Measurements from ENCODE around the gene EBPL. TPM values are rescaled to one million over a fixed set of nuclear protein-coding genes. Genes with fewer than 3 reads are reported as not detected.

Gene EBPL
- polyA plus RNA-seq, 1 experiment: 43.3 TPM

DNA sequence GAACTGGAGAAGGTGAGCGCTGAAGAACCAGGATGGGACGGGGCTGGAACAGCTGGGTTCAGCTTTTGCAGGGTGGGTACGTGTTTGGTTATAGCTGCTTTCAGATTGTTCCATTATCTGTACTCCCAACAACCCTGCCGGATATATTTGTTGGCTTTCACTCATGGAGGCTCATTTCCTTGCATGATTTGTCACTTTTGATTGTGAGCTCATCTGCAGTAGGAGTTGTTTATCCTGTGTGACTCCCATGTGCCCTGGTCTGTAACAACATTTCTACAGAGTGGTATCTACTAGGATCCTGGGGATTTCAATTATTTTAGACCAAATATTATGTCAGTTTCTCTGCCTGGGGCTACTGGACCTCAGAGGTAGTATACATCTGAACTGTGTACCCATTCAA is 57.6 kb downstream of the EBPL start:
- DNase-seq (ENCODE audit: low read depth): no peak
- Histone ChIP-seq H3K4me3 (ENCODE audit: low read depth, low read length) (no peak overlapping the region), H3K27me3 (ENCODE audit: control insufficient read depth, insufficient read depth, low read length) (no peaks in the 10 kb centered on the region), H3K36me3 (ENCODE audit: control insufficient read depth, insufficient read depth, low read length) (no peaks in the 10 kb centered on the region)
- TF ChIP-seq, protein P1, sequence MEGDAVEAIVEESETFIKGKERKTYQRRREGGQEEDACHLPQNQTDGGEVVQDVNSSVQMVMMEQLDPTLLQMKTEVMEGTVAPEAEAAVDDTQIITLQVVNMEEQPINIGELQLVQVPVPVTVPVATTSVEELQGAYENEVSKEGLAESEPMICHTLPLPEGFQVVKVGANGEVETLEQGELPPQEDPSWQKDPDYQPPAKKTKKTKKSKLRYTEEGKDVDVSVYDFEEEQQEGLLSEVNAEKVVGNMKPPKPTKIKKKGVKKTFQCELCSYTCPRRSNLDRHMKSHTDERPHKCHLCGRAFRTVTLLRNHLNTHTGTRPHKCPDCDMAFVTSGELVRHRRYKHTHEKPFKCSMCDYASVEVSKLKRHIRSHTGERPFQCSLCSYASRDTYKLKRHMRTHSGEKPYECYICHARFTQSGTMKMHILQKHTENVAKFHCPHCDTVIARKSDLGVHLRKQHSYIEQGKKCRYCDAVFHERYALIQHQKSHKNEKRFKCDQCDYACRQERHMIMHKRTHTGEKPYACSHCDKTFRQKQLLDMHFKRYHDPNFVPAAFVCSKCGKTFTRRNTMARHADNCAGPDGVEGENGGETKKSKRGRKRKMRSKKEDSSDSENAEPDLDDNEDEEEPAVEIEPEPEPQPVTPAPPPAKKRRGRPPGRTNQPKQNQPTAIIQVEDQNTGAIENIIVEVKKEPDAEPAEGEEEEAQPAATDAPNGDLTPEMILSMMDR (IDR thresholded peaks at IDR 0.05; ENCODE audit: insufficient read depth, low read depth, low read length): no peak
- POLR2A ChIA-PET: no interaction called here
- CTCF ChIA-PET: interaction anchor here (0.6 to 1.3 kb wide), 4 partner anchors 10 to 303 kb away, joined by 3 read pairs; partner anchors contain the start of gene SPRYD7

DNA sequence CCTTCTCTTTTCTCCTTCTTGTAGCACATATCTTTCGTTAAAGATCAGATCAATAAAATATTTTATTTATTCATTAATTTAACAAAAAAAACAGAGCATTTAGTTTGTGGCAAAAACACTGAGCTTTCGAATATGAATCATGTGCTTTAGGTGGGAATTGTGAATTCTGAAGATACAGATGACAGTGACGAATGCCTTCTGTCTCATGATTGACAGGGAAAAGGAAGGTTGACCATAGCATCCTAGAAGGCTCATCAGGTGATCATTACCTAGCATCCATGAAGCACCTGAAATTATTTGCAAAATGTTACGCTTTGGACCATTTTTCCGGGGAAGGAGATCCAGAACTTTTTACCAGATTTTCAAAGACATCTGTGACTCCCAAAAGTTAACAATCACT is 59.1 kb downstream of the EBPL start:
- no peak for DNase-seq (ENCODE audit: low read depth)
- Histone ChIP-seq H3K27me3 (ENCODE audit: control insufficient read depth, insufficient read depth, low read length) (no peaks in the 10 kb centered on the region), H3K36me3 (ENCODE audit: control insufficient read depth, insufficient read depth, low read length) (no peaks in the 10 kb centered on the region), H3K4me3 (ENCODE audit: low read depth, low read length) (no peak overlapping the region)
- ChIA-PET CTCF (no interaction called here), POLR2A (no interaction called here)
- TF ChIP-seq, protein P1 (IDR thresholded peaks at IDR 0.05; ENCODE audit: insufficient read depth, low read depth, low read length): no peak

DNA sequence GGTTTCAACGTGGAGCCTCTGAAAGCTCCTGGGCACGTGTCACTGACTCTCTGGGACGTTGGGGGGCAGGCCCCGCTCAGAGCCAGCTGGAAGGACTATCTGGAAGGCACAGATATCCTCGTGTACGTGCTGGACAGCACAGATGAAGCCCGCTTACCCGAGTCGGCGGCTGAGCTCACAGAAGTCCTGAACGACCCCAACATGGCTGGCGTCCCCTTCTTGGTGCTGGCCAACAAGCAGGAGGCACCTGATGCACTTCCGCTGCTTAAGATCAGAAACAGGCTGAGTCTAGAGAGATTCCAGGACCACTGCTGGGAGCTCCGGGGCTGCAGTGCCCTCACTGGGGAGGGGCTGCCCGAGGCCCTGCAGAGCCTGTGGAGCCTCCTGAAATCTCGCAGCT is 60.7 kb downstream of the EBPL start:
- no peak overlapping the region for H3K4me3 ChIP-seq (ENCODE audit: low read depth, low read length)
- H3K36me3 ChIP-seq (ENCODE audit: control insufficient read depth, insufficient read depth, low read length): no peaks in the 10 kb centered on the region
- POLR2A ChIA-PET: no interaction called here
- CTCF ChIA-PET: interaction anchor here (1.3 kb wide), 1 partner anchor 17 kb away, joined by 3 read pairs; no protein-coding TSS in a partner anchor
- no peak for DNase-seq (ENCODE audit: low read depth)
- H3K27me3 ChIP-seq (ENCODE audit: control insufficient read depth, insufficient read depth, low read length): no peaks in the 10 kb centered on the region
- TF ChIP-seq, protein P1 (IDR thresholded peaks at IDR 0.05; ENCODE audit: insufficient read depth, low read depth, low read length): no peak

DNA sequence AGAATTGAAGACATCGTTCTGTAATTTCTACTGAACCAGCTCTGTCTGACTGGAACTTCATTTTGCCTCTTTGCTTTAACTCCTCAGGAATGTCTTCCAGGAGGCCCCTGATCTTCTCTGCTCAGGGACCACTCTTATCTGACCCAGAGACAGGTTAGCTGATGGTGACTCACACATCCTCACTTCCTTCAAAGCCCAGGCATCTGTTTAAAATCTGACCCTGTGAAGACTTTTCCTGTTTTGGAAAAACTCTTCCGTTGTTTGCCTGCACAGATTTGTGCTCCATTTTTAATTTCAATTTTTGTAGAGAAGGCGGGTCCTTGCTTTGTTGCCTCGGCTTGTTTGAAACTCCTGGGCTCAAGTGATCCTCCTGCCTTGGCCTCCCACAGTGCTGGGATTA is 61.3 kb downstream of the EBPL start:
- no peaks in the 10 kb centered on the region for H3K36me3 ChIP-seq (ENCODE audit: control insufficient read depth, insufficient read depth, low read length)
- TF ChIP-seq, protein P1 (IDR thresholded peaks at IDR 0.05; ENCODE audit: insufficient read depth, low read depth, low read length): no peak
- CTCF ChIA-PET: interaction anchor here (0.6 to 1.3 kb wide), 4 partner anchors 10 to 28 kb away, joined by 3 read pairs; no protein-coding TSS in a partner anchor
- POLR2A ChIA-PET: no interaction called here
- DNase-seq (ENCODE audit: low read depth): no peak
- no peaks in the 10 kb centered on the region for H3K27me3 ChIP-seq (ENCODE audit: control insufficient read depth, insufficient read depth, low read length)
- no peak overlapping the region for H3K4me3 ChIP-seq (ENCODE audit: low read depth, low read length)

DNA sequence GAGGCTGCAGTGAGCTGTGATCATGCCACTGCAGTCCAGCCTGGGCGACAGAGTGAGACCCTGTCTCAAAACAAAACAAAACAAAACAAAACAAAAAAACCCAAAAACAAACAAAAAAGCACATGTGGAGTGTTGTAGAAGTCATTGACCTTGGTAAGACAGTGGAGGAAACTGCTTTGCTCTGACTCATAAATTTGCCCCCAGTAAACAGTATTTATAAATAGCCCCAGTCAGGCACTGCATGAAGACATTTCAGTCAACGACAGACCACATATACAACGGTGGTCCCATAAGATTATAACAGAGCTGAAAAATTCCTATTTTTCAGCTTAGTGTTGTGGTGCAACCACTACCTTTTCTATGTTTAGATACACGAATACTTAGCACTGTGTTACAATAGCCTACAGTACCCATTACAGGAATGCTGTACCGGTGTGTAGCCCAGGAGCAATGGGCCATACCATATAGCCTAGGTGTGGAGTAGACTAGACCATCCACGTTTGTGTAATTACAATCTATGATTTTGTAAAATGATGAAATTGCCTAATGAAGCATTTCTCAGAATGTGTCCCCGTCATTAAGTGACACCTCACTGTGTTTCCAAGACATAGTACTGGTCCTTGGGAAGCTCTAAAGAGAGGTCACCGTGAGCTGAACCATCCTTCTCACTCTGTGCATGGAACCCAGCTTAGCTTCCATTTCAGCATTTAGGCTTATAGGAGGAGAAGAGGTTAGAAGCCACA is 61.9 kb downstream of the EBPL start:
- no peak for DNase-seq (ENCODE audit: low read depth)
- Histone ChIP-seq H3K27me3 (ENCODE audit: control insufficient read depth, insufficient read depth, low read length) (no peaks in the 10 kb centered on the region), H3K4me3 (ENCODE audit: low read depth, low read length) (no peak overlapping the region), H3K36me3 (ENCODE audit: control insufficient read depth, insufficient read depth, low read length) (no peaks in the 10 kb centered on the region)
- CTCF ChIA-PET: interaction anchor here (0.6 to 1.3 kb wide), 4 partner anchors 9 to 27 kb away, joined by 3 read pairs; no protein-coding TSS in a partner anchor
- POLR2A ChIA-PET: interaction anchor here (0.6 kb wide), 1 partner anchor 25 kb away, joined by 4 read pairs; no protein-coding TSS in a partner anchor
- TF ChIP-seq, protein P1 (IDR thresholded peaks at IDR 0.05; ENCODE audit: insufficient read depth, low read depth, low read length): no peak
